WI38 (cell line): ENCODE measurements around the gene SFI1.
A peak's percentile ranks its signal among the peaks of the same experiment; 100 is the strongest.

Source experiments
- H3K4me3 ChIP-seq: 2 replicates; pipeline ENCODE4 v1.5.1; 2011; ENCODE audit warnings: low read depth, mild to moderate bottlenecking, control low read depth, low read length
- TF ChIP-seq, protein P1 (sequence below): IDR thresholded peaks from 2 replicates; pipeline ENCODE4 v1.5.1; 2012; ENCODE audit warnings: low read depth, mild to moderate bottlenecking, control low read depth, low read length

SFI1 gene

DNA sequence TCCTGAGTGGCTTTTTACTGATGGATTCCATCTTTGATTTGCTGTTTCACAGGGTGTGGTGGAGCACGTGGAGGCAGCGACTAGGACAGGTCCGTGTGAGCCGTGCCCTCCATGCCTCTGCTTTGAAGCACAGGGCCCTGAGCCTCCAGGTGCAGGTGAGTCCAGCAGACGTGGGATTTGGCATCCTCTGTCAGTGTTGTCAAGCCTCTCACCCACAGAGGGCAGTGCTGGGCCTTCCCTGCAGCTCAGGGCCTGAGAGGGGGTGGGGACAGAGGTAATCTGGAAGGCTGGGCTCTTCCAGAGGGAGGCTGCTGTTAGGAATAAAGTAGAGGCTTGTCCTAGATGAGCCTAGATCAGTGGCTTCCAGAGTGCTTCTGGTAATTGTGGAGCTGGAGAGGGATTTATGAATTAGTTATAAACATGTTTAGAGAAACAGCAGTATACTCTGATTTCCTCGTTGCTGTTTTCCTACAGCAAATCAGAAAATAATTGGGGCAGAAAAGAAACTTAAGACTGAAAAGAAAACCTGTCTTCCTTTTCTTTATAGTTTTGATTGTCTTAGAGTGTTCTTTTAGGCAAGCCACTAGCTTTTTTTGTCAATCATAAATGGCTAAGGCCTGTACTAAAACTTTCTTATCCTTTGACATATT is 65.0 kb downstream of the SFI1 start:
- TF ChIP-seq, protein P1, sequence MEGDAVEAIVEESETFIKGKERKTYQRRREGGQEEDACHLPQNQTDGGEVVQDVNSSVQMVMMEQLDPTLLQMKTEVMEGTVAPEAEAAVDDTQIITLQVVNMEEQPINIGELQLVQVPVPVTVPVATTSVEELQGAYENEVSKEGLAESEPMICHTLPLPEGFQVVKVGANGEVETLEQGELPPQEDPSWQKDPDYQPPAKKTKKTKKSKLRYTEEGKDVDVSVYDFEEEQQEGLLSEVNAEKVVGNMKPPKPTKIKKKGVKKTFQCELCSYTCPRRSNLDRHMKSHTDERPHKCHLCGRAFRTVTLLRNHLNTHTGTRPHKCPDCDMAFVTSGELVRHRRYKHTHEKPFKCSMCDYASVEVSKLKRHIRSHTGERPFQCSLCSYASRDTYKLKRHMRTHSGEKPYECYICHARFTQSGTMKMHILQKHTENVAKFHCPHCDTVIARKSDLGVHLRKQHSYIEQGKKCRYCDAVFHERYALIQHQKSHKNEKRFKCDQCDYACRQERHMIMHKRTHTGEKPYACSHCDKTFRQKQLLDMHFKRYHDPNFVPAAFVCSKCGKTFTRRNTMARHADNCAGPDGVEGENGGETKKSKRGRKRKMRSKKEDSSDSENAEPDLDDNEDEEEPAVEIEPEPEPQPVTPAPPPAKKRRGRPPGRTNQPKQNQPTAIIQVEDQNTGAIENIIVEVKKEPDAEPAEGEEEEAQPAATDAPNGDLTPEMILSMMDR, result peak; percentile 90
- no peak overlapping the region for H3K4me3 ChIP-seq

DNA sequence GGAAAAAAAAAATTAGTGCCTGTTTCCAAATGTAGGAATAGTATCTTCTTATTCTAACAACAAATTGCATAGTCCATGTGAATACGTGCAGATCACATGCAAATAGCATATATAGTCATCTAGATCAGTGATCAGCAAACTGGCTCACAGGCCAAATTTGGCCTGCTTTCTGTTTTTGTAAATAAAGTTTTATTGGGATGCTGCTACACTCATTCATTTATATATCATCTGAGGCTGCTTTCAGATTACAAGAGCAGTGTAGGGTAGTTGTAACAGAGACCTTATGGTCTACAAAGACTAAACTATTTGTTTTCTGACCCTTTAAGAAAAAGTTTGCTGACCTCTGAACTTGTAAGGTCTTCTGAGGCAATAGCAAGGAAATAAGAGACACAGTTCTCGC is 65.6 kb downstream of the SFI1 start:
- TF ChIP-seq, protein P1, result no peak
- H3K4me3 ChIP-seq, result no peak overlapping the region

DNA sequence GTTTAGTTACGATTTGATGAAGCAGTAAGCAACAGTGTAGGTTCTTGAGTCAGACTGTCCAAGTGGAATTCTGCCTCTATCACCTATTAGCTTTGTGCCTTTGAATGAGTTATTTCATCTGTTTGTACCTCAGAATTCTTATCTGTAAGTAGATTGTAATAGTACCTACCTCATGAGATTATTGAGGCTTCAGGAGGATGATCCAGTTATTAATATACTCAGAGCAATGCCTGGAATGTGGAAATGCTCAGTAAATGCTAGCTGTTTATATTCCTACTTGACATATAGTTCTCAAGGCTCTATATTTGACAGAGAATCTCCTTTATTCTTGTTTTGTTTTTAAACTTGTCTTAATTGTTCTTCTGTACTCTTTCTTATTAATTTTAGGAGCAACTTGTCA is 70.1 kb downstream of the SFI1 start:
- H3K4me3 ChIP-seq, result no peak overlapping the region
- TF ChIP-seq, protein P1, result no peak

DNA sequence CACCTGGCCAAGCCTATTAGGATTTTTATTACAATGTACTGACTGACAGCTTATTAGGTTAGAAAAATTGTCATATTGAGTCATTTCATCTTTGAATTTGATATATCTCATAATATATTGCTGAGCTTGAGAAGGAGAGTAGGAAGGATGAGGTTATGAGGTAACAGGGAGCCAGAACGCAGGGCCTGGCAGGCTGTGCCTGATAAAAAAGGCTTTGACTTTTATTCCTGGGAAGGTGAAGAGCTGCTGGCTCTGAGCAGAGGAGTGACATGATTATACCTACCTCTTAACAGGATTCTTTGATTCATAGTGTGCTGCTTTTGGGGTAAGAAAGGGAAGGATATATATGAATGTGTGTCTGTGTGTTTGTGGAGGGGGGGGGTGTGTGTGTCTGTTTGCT is 70.9 kb downstream of the SFI1 start:
- H3K4me3 ChIP-seq, result no peak overlapping the region
- TF ChIP-seq, protein P1, result no peak

DNA sequence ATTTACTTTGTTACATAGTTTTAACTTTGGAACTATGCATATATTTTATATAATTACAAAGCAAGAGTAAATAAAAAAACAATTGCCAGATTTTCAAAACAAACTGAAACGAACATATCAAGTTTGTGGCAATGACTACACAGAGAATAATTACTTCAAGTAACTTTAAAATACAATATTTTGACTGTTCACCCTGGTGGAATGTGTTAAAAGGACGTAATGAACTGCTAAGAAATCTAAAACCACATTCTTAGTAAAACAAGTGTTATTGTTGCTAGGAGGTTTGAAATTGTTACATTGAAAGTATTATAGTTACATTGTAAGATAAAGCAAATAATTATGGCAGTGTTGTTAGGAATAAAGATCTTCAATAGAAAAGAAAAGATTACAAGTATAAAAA is 71.4 kb downstream of the SFI1 start:
- TF ChIP-seq, protein P1, result no peak
- no peak overlapping the region for H3K4me3 ChIP-seq

DNA sequence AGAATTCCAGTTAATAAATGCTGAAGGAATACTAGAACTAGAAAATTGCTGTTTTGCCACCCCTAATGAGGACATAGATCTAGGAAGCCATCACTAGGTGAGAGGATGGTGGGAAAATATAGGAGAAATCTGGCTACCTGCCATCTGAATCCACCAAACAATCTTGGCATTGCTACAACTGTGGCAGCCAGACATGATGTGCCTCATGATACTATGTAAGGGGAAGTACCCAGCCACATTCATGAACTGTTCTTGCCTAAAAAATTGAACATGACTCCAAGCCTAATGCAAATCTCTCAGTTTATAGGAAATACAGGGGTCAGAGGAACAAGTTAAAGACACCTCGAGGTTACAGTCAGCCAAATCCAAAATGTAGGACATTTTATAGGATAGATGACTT is 72.8 kb downstream of the SFI1 start:
- H3K4me3 ChIP-seq, result no peak overlapping the region
- TF ChIP-seq, protein P1, result no peak

DNA sequence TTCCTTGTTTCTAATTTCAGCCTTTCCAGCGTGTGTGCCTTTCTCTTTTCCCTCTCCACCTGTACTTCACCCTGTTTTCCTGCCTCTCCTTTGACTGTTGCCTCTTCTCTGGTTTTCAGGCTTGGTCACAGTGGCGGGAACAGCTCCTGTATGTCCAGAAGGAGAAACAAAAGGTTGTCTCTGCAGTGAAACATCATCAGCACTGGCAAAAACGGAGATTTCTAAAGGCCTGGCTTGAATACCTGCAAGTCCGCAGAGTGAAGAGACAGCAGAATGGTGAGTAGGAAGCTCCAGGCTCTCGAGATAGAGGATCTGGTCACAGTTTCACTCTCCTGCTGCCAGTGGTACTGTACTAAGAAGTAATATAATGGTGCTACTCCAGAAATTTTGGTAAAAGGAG is 76.6 kb downstream of the SFI1 start:
- TF ChIP-seq, protein P1, result no peak
- no peak overlapping the region for H3K4me3 ChIP-seq
